Measurements from ENCODE around the gene ADGRL1. TPM values are rescaled to one million over a fixed set of nuclear protein-coding genes. Genes with fewer than 3 reads are reported as not detected.

The ADGRL1 gene
- total RNA-seq, 2 donors from 2014 or later: 70.8 to 82.6 TPM

- Histone ChIP-seq H3K27ac (ENCODE audit: low read depth, low read length) (no peak overlapping the region), H3K36me3 (ENCODE audit: control insufficient read depth, insufficient read depth, low read length) (no peaks in the 10 kb centered on the region), H3K4me1 (ENCODE audit: control insufficient read depth, insufficient read depth, low read length) (peaks cover 3% of the 10 kb centered on the region), H3K9me3 (ENCODE audit: control insufficient read depth, low read length) (no peaks in the 10 kb centered on the region), H3K4me3 (ENCODE audit: low read length) (peak overlapping the region; percentile 85), H3K27me3 (ENCODE audit: control insufficient read depth, insufficient read depth, low read length, poor library complexity, severe bottlenecking) (no peaks in the 10 kb centered on the region), H3K9ac (ENCODE audit: extremely low read depth, low read length, poor library complexity, severe bottlenecking) (peak overlapping the region; percentile 67)
- H3K4me3 Mint-ChIP-seq: peak overlapping the region; percentile 73
- H3K27me3 Mint-ChIP-seq (ENCODE audit: insufficient read depth): no peaks in the 10 kb centered on the region
- TF ChIP-seq, protein P1, sequence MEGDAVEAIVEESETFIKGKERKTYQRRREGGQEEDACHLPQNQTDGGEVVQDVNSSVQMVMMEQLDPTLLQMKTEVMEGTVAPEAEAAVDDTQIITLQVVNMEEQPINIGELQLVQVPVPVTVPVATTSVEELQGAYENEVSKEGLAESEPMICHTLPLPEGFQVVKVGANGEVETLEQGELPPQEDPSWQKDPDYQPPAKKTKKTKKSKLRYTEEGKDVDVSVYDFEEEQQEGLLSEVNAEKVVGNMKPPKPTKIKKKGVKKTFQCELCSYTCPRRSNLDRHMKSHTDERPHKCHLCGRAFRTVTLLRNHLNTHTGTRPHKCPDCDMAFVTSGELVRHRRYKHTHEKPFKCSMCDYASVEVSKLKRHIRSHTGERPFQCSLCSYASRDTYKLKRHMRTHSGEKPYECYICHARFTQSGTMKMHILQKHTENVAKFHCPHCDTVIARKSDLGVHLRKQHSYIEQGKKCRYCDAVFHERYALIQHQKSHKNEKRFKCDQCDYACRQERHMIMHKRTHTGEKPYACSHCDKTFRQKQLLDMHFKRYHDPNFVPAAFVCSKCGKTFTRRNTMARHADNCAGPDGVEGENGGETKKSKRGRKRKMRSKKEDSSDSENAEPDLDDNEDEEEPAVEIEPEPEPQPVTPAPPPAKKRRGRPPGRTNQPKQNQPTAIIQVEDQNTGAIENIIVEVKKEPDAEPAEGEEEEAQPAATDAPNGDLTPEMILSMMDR (conservative IDR thresholded peaks at IDR 0.05): no peak
- H3K27ac Mint-ChIP-seq: peak overlapping the region; percentile 31
- H3K9me3 Mint-ChIP-seq: no peaks in the 10 kb centered on the region
- H3K4me1 Mint-ChIP-seq: peaks cover 14% of the 10 kb centered on the region
- no peak for DNase-seq
- WGBS, 2 experiments (ENCODE audit: insufficient coverage in 1 of 2, insufficient read length in 1 of 2): 66 to 75% methylated on average over 6 of the region's 6 CpGs
- peaks cover 17% of the 10 kb centered on the region for H3K36me3 Mint-ChIP-seq (ENCODE audit: low read depth)
These were observed 70.6 kb downstream of the ADGRL1 start for GRCh38 chr19:14135355-14135754.

DNA sequence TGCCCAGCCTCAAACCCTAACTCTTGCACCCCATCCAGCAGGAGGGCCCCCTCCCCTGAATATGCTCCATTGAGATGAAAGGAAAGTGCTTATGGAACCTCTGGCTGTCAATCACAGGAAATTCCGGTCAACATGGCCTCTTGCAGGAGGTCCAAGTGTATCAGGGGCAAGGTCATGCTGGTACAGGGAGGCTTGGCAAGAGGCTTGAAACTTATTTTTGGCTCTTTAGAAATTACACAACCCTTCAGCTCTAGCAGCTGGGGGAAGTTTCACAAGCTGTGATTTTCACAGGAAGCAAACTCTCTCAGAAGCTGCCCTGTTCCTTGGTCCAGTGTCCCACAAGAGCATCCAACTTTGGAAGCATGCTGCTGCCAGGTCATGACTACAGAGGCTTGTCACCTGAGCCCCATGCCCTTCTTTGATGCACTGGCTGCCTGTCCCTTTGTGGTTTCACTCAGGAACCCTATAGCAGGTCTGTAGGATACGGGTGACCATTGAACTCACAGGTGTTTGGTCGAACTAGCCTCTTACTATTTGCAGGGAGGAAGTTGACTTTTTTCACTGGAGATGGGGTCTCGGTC lies 78.0 kb downstream of the ADGRL1 start:
- H3K4me1 ChIP-seq (ENCODE audit: control insufficient read depth, insufficient read depth, low read length): no peaks in the 10 kb centered on the region
- no peak overlapping the region for H3K27ac ChIP-seq (ENCODE audit: low read depth, low read length)
- H3K9ac ChIP-seq (ENCODE audit: extremely low read depth, low read length, poor library complexity, severe bottlenecking): no peak overlapping the region
- no peak overlapping the region for H3K4me3 ChIP-seq (ENCODE audit: low read length)
- no peak for DNase-seq
- H3K4me3 Mint-ChIP-seq: no peak overlapping the region
- no peak overlapping the region for H3K27ac Mint-ChIP-seq
- no peaks in the 10 kb centered on the region for H3K9me3 ChIP-seq (ENCODE audit: control insufficient read depth, low read length)
- peaks cover 35% of the 10 kb centered on the region for H3K36me3 Mint-ChIP-seq (ENCODE audit: low read depth)
- H3K27me3 Mint-ChIP-seq (ENCODE audit: insufficient read depth): no peaks in the 10 kb centered on the region
- H3K36me3 ChIP-seq (ENCODE audit: control insufficient read depth, insufficient read depth, low read length): peaks cover 21% of the 10 kb centered on the region
- H3K9me3 Mint-ChIP-seq: no peaks in the 10 kb centered on the region
- H3K27me3 ChIP-seq (ENCODE audit: control insufficient read depth, insufficient read depth, low read length, poor library complexity, severe bottlenecking): no peaks in the 10 kb centered on the region
- WGBS, 2 experiments (ENCODE audit: insufficient coverage in 1 of 2, insufficient read length in 1 of 2): 91 to 98% methylated on average over 4 of the region's 4 CpGs
- H3K4me1 Mint-ChIP-seq: no peaks in the 10 kb centered on the region
- TF ChIP-seq, protein P1 (conservative IDR thresholded peaks at IDR 0.05): no peak

GRCh38 chr19:14127176-14127575 lies 78.8 kb downstream of the ADGRL1 start:
- H3K9ac ChIP-seq (ENCODE audit: extremely low read depth, low read length, poor library complexity, severe bottlenecking): no peak overlapping the region
- no peak overlapping the region for H3K27ac ChIP-seq (ENCODE audit: low read depth, low read length)
- WGBS, 2 experiments (ENCODE audit: insufficient coverage in 1 of 2, insufficient read length in 1 of 2): 94 to 100% methylated on average over 4 to 8 of the region's 8 CpGs
- TF ChIP-seq, protein P1 (conservative IDR thresholded peaks at IDR 0.05): no peak
- H3K27me3 ChIP-seq (ENCODE audit: control insufficient read depth, insufficient read depth, low read length, poor library complexity, severe bottlenecking): no peaks in the 10 kb centered on the region
- no peaks in the 10 kb centered on the region for H3K4me1 ChIP-seq (ENCODE audit: control insufficient read depth, insufficient read depth, low read length)
- Mint-ChIP-seq H3K9me3 (no peaks in the 10 kb centered on the region), H3K36me3 (ENCODE audit: low read depth) (peaks cover 41% of the 10 kb centered on the region), H3K4me3 (no peak overlapping the region), H3K27ac (no peak overlapping the region), H3K27me3 (ENCODE audit: insufficient read depth) (no peaks in the 10 kb centered on the region), H3K4me1 (no peaks in the 10 kb centered on the region)
- no peak for DNase-seq
- H3K4me3 ChIP-seq (ENCODE audit: low read length): no peak overlapping the region
- H3K36me3 ChIP-seq (ENCODE audit: control insufficient read depth, insufficient read depth, low read length): peaks cover 21% of the 10 kb centered on the region
- no peaks in the 10 kb centered on the region for H3K9me3 ChIP-seq (ENCODE audit: control insufficient read depth, low read length)

Data from endodermal cell (in vitro differentiated cells).